Femur (tissue), 1 donor: ENCODE results near the gene KCNIP1.

Experiments used
- DNase-seq: peaks from one replicate; pipeline ENCODE4 v3.0.0-alpha.2; 2017

The KCNIP1 gene

GRCh38 chr5:170571281-170571731 is 67.5 kb downstream of the KCNIP1 start:
- DNase-seq, result no peak

- peak; percentile 72 for DNase-seq
Measured at GRCh38 chr5:170571875-170572852, 68.3 kb downstream of the KCNIP1 start.

DNA sequence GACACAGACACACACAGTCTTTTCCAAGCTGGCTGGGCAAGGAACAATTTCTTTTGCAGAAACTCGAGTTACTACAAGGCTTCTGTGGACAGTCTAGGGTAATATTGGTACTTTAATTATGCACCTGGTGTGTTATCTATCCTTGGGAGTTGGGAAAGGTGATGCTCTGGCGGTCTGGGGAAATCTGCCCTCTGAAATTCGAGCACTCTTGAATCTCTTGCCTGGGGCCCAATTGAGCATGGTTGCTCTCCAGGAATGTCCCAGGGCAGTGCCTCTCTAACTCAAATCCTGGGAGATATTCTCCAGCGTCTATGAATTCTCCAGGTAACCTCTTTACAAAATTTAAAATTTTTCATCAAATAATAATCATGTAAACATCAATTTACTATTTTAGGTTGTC is 69.3 kb downstream of the KCNIP1 start:
- DNase-seq, result no peak

DNA sequence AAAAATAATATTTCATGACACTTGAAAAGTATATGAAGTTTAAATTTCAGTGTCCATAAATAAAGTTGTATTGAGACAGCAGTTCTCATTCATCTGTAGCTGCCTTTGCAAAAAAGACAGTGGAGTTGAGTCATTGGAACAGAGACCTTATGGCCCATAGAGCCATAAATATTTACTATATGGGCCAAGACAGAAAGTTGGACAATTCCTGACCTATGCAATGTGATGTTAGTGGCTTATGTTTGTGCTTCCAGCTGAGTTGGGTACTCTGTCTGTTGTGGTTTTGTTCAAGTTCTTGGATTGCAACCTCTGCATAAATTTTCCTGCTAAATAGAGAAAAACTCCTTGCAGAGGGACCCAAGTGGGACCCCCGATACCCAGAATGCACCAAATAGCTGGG is 69.8 kb downstream of the KCNIP1 start:
- DNase-seq, result no peak

- no peak for DNase-seq
Measured at GRCh38 chr5:170576602-170577535, 73.0 kb downstream of the KCNIP1 start.

DNA sequence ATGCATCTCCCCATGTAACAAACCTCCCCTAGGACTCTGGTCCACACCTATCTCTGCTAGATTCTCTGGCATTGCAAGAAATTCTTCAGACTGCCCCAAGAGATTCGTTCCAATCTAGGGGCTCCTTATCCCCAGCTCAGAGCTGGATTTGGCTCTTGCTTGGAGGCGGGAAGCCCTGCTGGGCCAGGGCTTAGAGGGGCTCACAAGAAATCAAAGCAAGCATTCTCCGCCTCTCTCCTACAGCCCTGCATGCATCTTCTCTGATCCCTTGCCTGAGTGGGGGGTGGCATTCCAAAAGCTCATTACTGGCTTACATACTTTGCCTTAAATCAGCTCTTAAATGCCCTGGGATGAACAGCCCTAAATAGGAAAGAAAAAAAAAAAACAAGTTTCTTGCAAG is 75.8 kb downstream of the KCNIP1 start:
- no peak for DNase-seq

GRCh38 chr5:170581211-170581610 is 77.4 kb downstream of the KCNIP1 start:
- no peak for DNase-seq

- no peak for DNase-seq
Measured at GRCh38 chr5:170582644-170583330, 79.0 kb downstream of the KCNIP1 start.

- DNase-seq, result no peak
Measured at GRCh38 chr5:170584003-170584402, 80.2 kb downstream of the KCNIP1 start.

DNA sequence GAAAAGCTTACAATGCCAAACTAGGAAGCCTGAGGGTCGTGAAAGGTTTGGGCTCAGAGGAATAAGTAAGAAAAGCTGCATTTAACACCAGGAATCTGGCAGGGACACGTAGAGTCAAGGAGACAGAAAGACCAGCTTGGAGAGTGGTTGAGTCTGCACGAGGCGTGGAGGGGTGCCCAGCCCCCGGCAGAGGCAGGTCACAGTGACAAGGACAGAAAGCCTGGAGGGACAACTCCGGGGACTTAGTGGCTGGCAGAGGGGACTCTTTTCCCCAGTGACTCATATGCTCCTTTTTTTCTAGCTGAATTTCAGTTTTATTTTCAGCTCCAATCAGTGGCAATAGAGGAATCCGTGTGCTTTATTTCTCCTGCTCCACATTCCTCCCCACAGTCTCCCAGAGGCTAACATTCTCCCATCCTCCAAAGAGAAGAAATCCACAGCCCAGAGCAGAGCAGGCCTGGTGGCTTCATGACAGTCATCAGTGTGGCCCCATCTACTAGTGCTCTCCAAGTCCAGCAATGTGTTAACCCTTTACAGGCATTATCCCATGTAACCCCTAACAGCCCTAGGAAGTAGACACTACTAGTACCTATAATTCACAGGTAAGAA is 80.7 kb downstream of the KCNIP1 start:
- DNase-seq, result no peak

DNA sequence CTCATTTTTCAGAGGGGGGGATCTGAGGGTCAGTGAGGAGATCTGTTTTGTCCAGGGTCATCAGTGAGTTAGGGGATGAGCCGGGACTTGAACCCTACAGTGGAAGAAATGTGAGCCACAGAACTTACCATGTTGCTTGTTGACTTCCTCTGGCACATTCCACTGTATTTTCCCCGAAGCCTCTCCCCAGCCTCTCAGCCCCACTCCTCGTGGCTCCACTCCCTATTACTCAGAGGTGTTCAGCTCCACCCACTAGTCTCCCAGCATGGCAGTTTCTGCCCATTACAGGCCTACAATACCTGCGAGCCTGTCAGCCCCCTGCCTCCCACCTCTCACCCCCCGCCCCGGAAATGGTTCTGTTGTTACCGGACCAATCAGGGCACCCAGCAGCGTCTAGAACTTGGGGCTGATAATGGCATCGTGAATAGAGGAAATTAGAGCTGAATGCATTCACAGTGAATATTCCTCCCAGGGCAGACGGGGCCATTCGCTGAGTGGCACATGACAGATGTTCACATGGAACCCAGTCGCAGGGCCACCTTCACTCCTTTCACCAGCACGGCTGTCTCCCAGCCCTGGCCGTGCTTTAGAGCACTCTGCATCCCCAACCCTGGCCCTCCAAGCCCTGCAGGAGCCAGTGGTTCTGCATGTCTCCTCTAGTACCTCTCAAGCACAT is 81.6 kb downstream of the KCNIP1 start:
- DNase-seq, result no peak

- no peak for DNase-seq
Measured at GRCh38 chr5:170587808-170588207, 84.0 kb downstream of the KCNIP1 start.

GRCh38 chr5:170589643-170590042 is 85.8 kb downstream of the KCNIP1 start:
- DNase-seq, result no peak

- no peak for DNase-seq
Measured at GRCh38 chr5:170590566-170590965, 86.7 kb downstream of the KCNIP1 start.

- DNase-seq, result no peak
Measured at GRCh38 chr5:170591054-170591453, 87.2 kb downstream of the KCNIP1 start.

GRCh38 chr5:170596482-170597044 is 92.7 kb downstream of the KCNIP1 start:
- DNase-seq, result no peak

DNA sequence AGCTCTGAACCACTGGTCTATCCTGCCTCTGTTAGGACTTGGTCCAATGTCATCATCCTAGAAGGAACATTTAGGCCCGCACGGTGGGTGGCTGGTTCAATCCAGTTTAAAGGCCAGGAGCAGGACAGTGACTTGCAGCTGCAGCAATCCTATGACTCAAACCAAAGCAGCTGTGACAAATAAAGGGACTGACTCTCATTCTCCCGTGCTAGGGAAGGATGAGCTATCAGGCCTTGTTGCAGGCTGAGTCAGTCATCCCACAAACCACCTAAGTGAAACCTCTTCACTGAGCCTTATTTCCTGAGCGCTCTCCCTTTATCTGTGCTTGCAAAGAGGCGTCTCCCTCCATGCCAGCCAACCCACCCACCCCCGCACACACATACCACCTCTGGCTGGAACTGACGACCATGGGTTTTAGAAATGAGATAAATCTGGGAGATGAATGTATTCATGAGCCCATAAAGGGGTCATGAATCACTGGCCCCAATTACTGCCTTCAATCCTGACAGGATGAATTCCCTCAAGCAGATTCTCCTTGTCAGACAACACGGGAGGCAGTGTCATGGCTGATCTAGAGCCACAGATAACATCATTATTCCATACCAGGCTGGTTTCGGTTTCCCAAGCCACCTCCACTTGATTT is 93.4 kb downstream of the KCNIP1 start:
- peak; percentile 36 for DNase-seq

DNA sequence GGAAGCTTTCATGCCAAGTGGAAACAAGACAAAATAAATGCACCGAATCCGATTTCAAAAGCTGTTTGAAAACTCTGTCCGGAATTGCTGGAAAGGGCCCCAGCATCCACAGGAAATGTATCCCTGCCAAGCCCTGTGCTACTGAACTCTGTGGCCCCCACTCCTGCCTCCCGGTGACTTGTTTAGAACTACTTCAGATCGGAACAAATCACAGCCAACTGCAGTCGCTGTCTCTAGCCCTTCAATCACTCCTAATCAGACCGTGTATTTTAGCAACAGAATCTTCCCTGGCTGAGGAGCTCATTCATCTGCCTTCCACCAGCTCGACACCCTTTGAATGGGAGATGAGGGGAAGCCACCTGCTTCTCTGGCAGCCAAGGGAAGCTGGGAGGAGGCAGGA is 94.1 kb downstream of the KCNIP1 start:
- DNase-seq, result peak; percentile 63

GRCh38 chr5:170599756-170600155 is 95.9 kb downstream of the KCNIP1 start:
- DNase-seq, result no peak

- no peak for DNase-seq
Measured at GRCh38 chr5:170601619-170602018, 97.8 kb downstream of the KCNIP1 start.

GRCh38 chr5:170603109-170603508 is 99.3 kb downstream of the KCNIP1 start:
- no peak for DNase-seq
